Measurements from ENCODE around the gene ABL2.
"Not testable (repeated sequence)": the region's sequence is repeated elsewhere in the genome, so short reads cannot be mapped to it uniquely, and the experiment has no call there.

Gene ABL2

DNA sequence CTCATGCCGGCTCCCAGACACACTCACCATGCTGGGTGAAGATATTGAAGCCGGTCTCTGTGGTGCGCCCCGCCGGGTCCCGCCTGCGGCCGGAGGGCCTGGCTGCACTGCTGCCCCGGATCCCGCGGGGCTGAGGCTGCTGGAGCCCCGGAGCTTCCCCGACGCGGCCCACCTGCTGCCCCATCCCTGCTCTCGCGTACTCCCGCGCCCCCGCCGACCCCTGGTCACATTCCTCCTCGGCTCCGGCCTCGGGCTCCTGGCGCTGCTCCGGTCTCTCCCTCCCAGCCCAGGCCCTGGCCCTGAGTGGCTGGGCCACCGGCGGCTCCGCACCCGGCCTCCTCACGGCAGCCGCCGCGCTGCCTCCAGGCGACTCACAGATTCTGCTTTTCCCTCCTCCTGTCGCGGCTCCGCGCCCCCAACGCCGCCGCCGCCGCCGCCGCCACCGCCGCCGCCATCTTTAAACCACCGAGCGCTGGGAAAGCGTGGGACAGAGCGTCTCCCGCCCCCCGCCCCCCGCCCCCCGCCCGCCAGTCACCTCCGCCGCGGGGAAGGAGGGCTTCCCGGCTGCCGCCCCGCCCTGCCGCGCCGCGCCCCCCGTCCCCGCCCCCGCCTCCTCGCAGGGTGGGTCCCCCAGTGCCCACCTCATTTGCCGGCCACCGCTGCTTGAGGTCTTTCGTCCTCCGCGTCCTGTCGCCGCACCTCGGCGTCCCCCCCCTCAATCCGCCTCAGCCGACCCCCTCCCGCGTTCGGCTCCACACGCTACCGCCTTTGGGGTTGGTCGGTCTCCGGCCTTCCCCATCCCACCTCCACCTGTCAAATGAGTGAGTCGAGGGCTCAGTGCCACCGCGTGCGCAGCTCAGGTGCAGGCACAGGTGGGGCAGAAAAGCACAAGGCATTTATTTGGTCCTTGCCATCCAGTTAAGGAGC lies at the start of gene ABL2:
TSS of gene ABL2 (minus strand) at position 464 of the 927 bp plus-strand sequence. CDS start at position 184, 280 bp downstream.
- no peak for DNase-seq

DNA sequence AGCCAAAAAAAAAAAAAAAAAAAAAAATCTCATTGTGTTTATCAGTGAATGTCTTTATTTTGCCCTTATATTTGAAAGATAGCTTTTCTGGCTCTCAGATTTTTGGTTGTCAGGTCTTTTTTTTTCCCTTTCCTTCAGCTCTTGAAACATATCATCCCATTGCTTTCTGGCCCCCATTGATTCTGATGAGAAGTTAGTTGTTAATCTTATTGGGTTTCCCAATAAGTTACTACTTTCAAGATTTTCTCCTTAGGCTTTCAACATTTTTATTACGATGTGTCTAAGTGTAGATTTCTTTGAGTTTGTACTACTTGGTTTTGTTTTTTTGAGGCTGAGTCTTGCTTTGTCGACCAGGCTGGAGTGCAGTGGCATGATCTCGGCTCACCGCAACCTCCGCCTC lies 49.4 kb upstream of the ABL2 start:
- no peak for DNase-seq

DNA sequence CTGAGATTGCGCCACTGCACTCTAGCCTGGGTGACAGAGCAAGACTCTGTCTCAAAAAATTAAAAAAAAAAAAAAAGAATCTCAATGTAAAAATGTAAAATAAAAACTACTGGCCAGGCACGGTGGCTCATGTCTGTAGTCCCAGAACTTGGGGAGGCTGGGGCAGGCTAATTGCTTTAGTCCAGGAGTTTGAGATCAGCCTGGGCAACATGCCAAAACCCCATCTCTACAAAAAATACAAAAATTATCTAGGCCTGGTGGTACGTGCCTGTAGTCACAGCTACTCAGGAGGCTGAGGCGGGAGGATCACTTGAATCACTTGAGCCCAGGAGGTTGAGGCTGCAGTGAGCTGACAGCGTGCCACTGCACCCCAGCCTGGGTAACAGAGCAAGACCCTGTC lies 44.9 kb upstream of the ABL2 start:
- not testable (repeated sequence) for DNase-seq

DNA sequence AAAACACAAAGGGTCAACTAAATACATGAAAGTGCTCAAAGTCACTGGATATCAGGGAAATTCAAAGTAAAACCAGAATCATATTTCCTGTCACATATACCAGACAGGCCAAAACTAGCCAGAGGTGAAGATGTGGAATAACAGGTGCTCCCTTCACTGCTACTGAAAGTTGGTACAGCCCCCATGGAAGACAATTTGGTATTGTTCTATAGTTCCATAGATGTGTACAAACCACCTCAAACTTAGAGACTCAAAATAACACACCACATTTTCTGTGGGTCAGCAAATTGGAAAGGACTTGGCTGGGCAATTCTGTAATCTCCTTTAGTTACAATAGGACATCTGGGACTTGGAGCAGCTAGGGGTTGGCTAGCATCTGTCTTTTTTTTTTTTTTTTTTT lies 39.6 kb upstream of the ABL2 start:
- DNase-seq, result no peak

DNA sequence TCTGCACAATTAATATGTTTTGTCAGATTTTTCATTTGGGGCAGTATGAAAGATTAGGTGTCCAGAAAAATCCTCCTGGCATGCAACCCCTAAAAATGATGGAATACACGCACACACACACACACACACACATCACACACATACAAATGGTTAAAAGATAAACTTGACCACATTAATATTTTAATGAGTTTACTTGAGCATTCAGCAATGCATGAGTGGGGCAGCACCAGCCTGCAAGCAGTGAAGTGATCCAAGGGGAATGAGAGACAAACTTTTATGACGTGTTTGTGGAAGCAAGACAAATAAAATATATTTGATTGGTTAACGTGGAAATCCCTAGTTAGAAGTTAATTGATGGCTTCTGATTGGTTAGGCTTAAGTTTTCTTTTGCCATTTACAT lies 35.0 kb upstream of the ABL2 start:
- DNase-seq, result no peak

DNA sequence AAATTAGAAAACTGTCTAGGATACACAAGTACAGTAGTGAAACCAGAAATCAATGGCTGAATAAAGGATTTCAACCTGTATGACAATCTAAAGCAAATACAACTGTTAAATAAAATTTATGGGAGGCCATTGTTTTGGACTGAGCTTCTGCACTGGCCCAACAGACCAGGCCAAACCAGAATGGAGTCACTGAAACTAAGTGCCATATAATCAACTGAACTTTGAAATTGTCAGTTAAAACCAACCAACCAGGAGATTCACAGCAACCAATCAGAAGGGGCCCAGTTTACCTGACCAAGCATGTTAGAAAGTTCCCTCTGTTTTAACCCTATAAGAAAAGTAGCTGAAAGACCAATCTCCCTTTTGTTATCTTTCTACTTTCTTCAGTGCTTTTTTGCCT lies 33.6 kb upstream of the ABL2 start:
- no peak for DNase-seq

DNA sequence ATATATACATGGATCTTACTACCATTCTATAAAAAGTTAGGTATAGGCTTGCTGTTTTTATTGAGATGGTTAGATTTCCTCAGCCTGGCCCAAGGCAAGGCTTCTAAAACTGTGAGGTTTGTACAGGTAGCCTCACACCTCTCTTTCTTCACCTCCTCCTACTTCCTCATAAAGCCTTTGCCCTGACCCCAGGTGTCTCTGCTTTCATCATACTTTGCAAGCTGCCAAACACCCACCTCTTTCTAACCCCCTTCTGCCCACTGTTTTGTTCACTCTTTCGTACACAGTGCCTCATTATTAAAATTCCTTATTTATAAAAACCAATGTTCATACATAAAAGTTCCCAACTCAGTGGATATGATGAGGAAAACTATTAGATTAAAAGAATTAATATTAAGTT lies 32.7 kb upstream of the ABL2 start:
- no peak for DNase-seq

DNA sequence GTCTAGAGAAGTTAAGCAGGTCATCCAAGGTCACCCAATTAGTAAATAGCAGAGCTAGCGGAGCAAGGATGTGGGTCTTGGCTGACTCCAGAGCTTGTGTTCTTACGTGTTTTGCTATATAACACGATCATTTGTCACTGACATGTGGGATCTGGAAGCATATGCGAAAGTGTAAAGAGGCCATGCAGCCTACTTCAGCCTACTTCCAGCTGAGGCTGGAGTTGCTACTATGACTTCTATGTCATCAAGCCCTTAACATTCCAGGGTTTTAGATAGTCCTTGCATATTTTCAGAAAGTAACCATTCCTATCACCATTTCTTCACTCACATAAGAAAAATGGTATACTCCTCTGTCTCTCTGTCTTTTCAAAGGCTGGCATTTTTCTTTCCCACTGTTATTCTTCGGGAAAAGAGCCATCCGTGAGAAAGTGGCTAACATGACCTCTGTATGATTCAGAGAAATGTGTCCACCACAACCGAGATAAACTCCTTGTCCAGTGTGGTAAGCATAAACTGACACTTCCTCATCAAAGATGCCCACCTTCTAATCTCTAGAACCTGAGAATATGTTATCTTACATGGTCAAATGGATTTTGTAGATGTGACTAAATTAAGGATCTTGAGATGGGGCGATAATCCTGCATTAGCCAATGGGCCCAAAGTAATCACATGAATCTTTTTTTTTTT lies 24.0 kb upstream of the ABL2 start:
- no peak for DNase-seq

DNA sequence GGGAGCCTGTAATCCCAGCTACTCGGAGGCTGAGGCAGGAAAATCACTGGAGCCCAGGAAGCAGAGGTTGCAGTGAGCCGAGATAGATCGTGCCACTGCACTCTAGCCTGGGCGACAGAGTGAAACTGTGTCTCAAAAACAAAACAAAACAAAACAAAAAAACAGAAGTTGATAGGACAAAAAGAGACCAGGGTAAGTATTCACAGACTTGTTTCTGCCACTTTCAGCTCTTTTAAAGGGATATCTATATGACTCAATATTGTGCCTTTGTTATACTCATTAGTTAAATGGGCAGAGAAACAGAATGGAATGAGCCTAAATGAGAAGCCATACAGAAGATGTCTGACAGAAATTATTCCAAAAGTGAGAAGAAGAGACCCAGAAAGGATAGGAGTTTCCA lies 23.1 kb upstream of the ABL2 start:
- no peak for DNase-seq

DNA sequence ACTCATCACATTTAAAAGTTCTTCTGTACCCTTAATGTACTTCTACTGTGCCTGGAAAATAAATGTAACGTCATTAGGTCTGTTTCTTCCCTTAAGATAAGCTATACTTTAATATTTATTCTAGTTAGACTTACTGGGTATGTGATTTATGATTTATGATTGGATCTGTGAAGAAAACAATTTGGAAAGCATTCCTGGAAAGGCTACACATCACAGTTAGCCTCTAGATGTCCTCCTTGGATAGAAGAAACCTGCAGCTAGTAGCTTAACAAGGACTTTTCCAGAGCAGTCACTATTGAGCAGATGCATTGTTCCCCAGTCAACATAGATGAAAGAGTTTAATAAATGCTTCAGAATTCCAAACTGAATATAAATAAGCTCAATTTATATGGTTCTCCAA lies 22.2 kb upstream of the ABL2 start:
- DNase-seq, result no peak

DNA sequence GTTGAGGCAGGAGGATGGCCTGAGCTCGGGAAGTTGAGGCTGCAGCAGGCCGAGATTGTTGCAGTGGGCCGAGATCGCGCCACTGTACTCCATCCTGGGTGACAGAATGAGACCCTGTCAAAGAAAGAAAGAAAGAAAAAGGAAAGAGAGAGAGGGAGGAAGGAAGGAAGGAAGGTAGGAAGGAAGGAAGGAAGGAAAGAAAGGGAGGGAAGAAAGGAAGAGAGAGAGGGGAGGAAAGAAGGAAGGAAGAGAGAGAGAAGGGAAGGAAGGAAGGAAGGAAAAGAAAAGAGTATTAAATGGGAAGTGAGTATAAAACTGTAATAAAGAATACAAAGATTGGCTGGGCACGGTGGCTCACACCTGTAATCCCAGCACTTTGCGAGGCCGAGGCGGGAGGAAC lies 18.4 kb upstream of the ABL2 start:
- DNase-seq, result no peak

DNA sequence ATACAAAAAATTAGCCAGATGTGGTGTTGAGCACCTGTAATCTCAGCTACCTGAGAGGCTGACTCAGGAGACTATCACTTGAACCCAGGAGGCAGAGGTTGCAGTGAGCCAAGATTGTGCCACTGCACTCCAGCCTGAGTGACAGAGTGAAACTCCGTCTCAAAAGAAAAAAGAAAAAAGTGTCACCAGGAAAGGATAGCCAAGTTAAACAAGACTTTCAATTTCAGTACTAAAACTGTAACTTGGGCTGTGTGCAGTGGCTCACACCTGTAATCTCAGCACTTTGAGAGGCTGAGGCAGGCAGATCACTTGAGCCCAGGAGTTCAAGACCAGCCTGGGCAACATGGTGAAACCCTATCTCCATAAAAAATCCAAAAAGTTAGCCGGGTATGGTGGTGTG lies 15.9 kb upstream of the ABL2 start:
- DNase-seq, result not testable (repeated sequence)

DNA sequence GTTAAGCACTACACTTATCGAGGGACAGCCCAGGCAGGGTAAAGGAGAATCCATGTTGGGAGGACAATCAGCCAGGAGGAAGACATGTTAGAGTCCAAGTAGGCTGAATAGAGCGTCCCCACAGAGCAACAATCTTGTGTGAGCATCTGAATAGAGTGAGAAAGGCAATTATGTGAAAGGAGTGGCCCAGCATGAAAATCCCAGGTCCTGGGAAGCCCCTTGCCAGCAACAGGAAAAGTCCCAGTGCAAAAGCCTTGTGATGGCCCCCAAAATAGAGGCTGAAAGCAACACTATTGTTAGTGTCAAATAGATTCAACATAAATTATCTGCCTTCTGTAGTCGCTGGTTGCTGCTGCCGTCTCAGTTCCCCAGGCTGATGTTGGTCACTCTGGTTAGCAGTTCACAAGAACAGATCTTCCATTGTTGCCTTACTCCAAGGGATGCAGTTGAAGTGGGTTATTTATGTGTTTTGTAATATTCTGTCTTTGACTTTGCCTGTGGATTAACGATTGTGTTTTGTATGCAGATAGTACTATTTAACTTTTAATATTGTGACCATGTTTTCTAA lies 12.1 kb upstream of the ABL2 start:
- no peak for DNase-seq

DNA sequence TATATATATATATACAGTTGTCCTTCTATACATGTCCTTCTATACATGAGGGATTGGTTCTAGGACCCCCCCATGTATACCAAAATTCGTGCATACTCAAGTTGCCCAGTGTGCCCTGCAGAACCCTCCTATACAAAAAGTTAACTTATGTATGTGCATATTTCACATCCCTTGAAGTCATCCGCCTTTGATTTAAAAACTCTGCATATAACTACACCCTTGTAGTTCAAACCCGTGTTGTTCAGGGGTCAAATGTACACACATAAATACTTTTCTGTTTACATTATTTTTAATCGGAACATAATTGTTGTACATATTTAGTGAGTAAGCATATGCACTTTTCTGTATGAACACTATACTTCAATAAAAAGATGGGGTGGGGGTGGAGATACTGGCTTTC lies 7.7 kb upstream of the ABL2 start:
- DNase-seq, result no peak

DNA sequence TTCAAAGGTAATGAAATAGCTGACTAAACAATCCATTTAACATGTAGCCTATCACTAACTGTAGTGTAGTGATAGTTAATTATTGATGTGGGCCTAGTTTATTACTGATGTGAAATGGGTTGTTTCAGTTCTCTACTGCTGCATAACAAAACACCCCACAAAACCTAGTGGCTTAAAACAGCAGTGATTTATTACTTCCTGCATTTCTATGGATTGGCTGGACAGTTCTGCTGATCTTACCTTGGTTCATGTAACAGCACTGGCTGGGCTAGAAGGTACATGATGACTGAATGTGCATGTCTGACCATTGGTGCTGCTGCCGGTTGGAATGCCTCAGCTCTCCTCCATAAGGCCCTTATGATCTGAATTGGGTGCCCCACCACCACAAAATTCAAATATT lies 5.4 kb upstream of the ABL2 start:
- no peak for DNase-seq

DNA sequence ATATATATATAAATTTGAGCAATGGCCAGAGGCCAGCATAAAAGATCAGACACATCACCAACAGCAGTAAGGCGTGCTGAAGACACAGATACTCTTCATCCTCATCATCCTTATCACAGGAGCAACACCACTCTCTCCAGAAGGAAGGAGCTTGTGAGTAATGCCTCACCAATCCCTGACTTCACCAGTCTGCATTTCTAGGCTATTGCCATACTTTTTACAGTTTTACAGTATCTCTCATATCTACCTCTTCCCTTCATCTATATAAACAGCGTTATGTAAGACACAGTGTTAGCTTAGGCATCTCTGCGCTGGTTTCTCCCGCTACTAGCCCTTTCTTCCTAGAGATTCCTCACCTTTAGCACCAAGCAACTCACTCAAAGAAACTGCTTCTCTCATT lies 2.4 kb upstream of the ABL2 start:
- DNase-seq, result no peak

DNA sequence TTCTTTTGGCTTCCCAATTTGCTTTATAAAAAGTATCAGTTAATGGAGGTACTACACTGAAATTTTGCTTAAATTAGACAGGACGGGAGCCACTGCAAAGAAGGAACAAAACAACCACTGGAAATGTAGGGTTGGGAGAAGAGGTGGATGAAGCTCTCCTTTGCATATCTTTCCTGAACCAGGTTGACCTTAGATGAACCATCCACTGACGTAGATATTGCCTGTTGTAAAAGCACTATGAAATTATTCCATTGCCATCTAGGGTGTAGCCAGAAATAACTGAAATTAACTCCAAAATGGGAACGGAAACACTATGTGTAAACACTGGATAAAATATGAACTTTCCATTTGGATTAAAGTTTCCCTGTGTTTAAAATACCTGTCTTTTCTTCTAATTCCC lies 1.2 kb upstream of the ABL2 start:
- DNase-seq, result no peak

DNA sequence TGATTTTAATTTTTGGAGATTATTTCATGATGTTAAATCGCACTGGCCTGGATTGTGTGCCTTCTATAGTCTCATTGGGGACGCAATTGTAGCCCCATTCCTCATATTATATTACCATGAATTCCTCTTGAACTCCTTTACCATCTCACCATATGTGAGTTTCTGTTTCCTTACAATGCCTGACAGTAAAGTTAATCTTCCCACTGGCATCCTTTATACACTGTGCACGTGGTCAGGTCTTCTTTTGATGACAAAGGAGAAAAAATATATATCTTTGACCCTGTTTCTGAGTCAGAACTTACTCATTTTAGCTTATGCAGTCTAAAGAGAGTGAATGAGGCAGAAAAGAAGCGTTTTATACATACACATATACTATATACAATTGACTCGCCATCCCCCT lies 774 bp upstream of the ABL2 start:
- no peak for DNase-seq

DNA sequence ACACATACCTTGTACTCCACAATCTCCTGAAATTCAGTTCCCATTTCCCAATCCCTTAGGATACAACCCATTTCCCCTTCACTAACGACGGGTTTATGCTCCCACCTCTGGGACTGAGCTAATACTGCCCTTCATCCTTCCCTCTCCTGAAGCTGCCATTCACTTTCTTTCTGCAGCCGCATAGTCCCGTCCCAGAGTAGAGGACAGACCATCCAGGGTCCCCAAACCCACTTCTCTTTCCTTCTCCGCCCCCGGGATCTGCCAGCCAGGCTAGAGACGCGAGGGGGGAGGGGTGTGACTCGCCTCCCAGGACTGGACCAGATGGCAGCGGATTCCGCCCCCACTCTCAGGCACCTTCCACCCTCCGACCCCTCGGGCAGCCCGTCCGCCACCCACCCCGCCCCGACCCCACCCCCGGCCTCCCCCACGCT lies 679 bp downstream of the ABL2 start:
- DNase-seq, result peak; percentile 15

DNA sequence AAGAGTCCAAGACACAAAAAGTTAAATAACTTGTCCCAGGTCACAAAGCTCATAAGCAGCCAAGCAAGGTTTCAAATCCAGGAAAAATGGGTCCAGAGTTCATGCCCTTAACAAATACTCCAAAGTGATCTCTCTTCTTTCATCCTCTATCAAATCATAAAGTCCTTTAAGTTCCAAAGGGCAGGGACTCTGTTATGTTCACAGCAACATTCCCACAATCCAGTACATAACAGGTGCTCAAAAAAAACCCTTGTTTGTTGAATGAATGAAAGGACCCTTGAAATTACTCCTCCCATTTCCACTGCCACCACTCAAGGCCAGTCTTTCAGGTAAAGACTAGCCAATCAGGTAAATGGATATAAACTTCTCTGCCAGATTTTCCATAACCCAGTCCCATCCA lies 2.7 kb downstream of the ABL2 start:
- DNase-seq, result no peak

DNA sequence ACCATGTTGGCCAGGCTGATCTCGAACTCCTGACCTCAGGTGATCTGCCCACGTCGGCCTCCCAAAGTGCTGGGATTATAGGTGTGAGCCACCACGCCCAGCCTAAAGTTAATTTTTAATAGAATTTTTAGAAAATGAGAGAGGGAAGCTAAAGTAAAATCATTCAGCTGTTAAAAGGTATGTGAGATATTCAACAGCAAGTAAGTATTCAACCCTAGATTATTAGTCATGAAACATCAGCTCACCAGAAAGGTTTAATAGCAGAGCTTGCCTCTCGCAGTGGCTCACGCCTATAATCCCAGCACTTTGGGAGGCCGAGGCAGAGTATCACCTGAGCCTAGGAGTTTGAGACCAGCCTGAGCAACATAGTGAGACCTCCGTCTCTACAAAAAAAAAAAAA lies 5.0 kb downstream of the ABL2 start:
- DNase-seq, result not testable (repeated sequence)

DNA sequence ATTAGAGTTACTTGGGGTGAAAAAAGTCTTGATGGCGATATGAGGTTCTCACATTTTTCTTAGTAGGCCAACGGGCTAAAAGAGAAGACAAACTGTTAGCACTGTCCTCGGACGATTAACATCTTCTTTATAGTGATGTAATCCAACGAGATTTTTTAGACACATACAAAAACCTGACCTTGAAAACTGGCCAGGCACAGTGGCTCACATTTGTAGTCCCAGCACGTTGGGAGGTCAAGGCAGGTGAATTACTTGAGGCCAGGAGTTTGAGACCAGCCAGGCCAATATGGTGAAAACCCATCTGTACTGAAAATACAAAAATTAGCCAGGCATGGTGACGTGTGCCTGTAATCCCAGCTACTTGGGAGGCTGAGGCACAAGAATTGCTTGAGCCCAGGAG lies 8.4 kb downstream of the ABL2 start:
- DNase-seq, result not testable (repeated sequence)

DNA sequence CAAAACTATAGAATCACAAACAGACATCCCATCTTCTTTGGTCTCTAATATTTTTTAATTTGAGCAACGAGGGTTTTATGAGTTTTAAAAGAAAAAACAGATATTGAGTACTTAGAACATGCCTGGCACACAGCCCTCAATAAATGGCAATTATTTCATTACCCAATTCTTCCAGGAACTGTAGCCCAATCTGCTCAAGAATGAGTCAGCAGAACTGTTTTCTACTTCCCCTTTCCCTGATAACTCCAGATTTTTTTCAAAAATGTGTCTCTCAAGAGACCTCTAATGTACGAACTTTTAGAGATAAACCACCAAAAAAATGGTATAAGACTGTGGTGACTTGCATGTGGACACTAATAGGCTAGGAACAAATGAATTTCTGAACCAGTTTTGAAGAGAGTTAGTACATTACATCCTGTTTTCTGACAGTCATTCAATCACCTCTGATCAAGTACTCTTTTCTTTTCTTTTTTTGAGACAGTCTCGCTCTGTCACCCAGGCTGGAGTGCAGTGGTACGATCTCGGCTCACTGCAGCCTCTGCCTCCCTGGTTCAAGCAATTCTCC lies 11.5 kb downstream of the ABL2 start:
- no peak for DNase-seq

DNA sequence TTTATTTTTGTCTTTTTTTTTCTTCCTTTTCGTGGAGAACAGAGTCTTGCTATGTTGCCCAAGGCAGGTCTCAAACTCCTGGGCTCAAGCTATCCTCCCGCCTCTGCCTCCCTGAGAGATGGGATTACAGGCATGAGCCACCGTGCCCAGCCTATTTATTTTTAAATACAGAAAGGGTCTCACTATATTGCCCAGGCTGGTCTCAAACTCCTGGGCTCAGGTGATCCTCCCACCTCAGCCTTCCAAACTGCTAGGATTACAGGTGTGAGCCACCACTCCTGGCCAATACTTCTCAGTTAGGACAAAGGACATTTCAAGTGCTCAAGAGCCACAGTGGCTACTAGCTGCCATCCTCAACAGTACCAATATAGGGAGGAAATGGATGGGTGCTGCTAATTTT lies 16.2 kb downstream of the ABL2 start:
- not testable (repeated sequence) for DNase-seq
